HCT116 (cell line): Measurements from ENCODE around the gene KCNK10. TPM values are rescaled to one million over a fixed set of nuclear protein-coding genes. Genes with fewer than 3 reads are reported as not detected.

ENCODE experiments used
- ATAC-seq: fragments of 200-7000 bp; cut with Tn5 transposase; 2 replicates; pipeline ENCODE4 v1.9.1; 2020; ENCODE audit warnings: mild to moderate bottlenecking, moderate library complexity
- BruUV-seq: library from RNA; stranded (reverse); fragments of 400-500 nt; replicated peaks from 2 replicates; lab custom pipeline; 2021; lab: Mats Ljungman, UMichigan
- CTCF ChIA-PET: fragments of 300-600 bp; sonication (Branson Sonifier 250); formaldehyde crosslinking; loops from one replicate; lab custom pipeline; 2021; ENCODE audit warnings: antibody characterized with exemption; lab: Charles Lee
- POLR2A ChIA-PET: fragments of 300-600, 350-600 bp; sonication (Branson Sonifier 250); formaldehyde crosslinking; loops from one replicate; lab custom pipeline; 2021; ENCODE audit warnings: antibody characterized with exemption; lab: Charles Lee
- RAD21 ChIA-PET, 2 experiments: fragments of 300-600 bp; sonication (Branson Sonifier 250); formaldehyde crosslinking; loops; one replicate each; lab custom pipeline; 2023; ENCODE audit warnings: low total read pairs in 2 of 2; ENCODE audit not compliant: uncharacterized antibody in 2 of 2, unreplicated experiment in 2 of 2, low non-redundant PET in 1 of 2; lab: Charles Lee
- DNase-seq: peaks from one replicate; pipeline ENCODE4 v3.0.0-alpha.2; 2010; ENCODE audit warnings: low read depth, low spot score
- H2AFZ ChIP-seq: fragments of 200-600 bp; shearing (Covaris generic), sonication (generic); 2 replicates; pipeline ENCODE4 v1.6.1; 2017; ENCODE audit warnings: low read depth, mixed run types, mixed read lengths, antibody characterized with exemption, low read length; ENCODE audit not compliant: poor library complexity, severe bottlenecking
- H3K27ac ChIP-seq: 2 replicates; pipeline ENCODE4 v1.5.1; 2012; ENCODE audit warnings: low read depth, low read length
- H3K27me3 ChIP-seq: fragments of 200-600 bp; sonication (generic); 2 replicates; pipeline ENCODE4 v1.6.1; 2016; ENCODE audit warnings: mixed run types, low read length, mixed read lengths; ENCODE audit not compliant: insufficient read depth
- H3K36me3 ChIP-seq, 2 experiments: fragments of 200-500 bp in 1 of 2; fragments of 200-600 bp in 1 of 2; sonication (Bioruptor generic) in 1 of 2; sonication (generic) in 1 of 2; 2 replicates each; pipeline versions ENCODE4 v1.5.1 to v1.6.1; 2014 to 2016; ENCODE audit warnings: low read length in 2 of 2, inconsistent platforms in 1 of 2, mixed read lengths in 1 of 2, mixed run types in 1 of 2; ENCODE audit not compliant: insufficient read depth in 2 of 2, control insufficient read depth in 1 of 2
- H3K4me1 ChIP-seq, 2 experiments: fragments of 200-600 bp in 1 of 2; sonication (generic) in 1 of 2; 2 replicates each; pipeline versions ENCODE4 v1.5.1 to v1.6.1; 2012 to 2017; ENCODE audit warnings: low read length in 2 of 2, inconsistent platforms in 1 of 2, mild to moderate bottlenecking in 1 of 2, mixed read lengths in 1 of 2, mixed run types in 1 of 2, moderate library complexity in 1 of 2; ENCODE audit not compliant: insufficient read depth in 2 of 2, control insufficient read depth in 1 of 2
- H3K4me2 ChIP-seq: fragments of 200-600 bp; sonication (generic); 2 replicates; pipeline ENCODE4 v1.6.1; 2017; ENCODE audit warnings: mixed run types, low read length, mixed read lengths
- H3K4me3 ChIP-seq, 2 experiments: fragments of 200-600 bp in 1 of 2; sonication (generic) in 1 of 2; replicated peaks in 1 of 2; 2 replicates each; pipeline ENCODE4 v1.5.1; 2011 to 2016; ENCODE audit warnings: low read length in 2 of 2, control low read depth in 1 of 2, low read depth in 1 of 2, mild to moderate bottlenecking in 1 of 2, mixed read lengths in 1 of 2, mixed run types in 1 of 2
- H3K79me2 ChIP-seq: fragments of 200-600 bp; sonication (generic); 2 replicates; pipeline ENCODE4 v1.6.1; 2017; ENCODE audit warnings: mild to moderate bottlenecking, mixed run types, low read length, moderate library complexity, mixed read lengths; ENCODE audit not compliant: insufficient read depth
- H3K9ac ChIP-seq: fragments of 200-600 bp; sonication (generic); 2 replicates; pipeline ENCODE4 v1.6.1; 2016; ENCODE audit warnings: low read length, mixed read lengths
- H3K9me2 ChIP-seq: fragments of 200-600 bp; sonication (generic), shearing (Covaris generic); 2 replicates; pipeline ENCODE4 v1.6.1; 2017; ENCODE audit warnings: mixed run types, mild to moderate bottlenecking, moderate library complexity; ENCODE audit not compliant: insufficient read depth
- H3K9me3 ChIP-seq, 2 experiments: fragments of 200-500 bp in 1 of 2; fragments of 200-600 bp in 1 of 2; sonication (Bioruptor generic) in 1 of 2; sonication (generic) in 1 of 2; 2 replicates each; pipeline ENCODE4 v1.6.1; 2014 to 2017; ENCODE audit warnings: low read length in 2 of 2, mixed read lengths in 2 of 2, inconsistent platforms in 1 of 2, low read depth in 1 of 2, mild to moderate bottlenecking in 1 of 2, mixed run types in 1 of 2, moderate library complexity in 1 of 2; ENCODE audit not compliant: control insufficient read depth in 1 of 2, insufficient read depth in 1 of 2
- H4K20me1 ChIP-seq: fragments of 200-600 bp; sonication (generic), shearing (Covaris generic); 2 replicates; pipeline ENCODE4 v1.6.1; 2017; ENCODE audit warnings: mixed run types, mild to moderate bottlenecking, moderate library complexity; ENCODE audit not compliant: insufficient read depth
- CEBPB ChIP-seq: IDR thresholded peaks from 2 replicates; pipeline ENCODE4 v1.6.1; 2012; ENCODE audit warnings: low read depth
- EGR1 ChIP-seq: IDR thresholded peaks from 2 replicates; pipeline ENCODE4 v1.6.1; 2012; ENCODE audit warnings: low read depth
- ELF1 ChIP-seq: IDR thresholded peaks from 2 replicates; pipeline ENCODE4 v1.6.1; 2012; ENCODE audit warnings: low read depth, borderline replicate concordance
- EZH2phosphoT487 ChIP-seq: fragments of 200-600 bp; IDR thresholded peaks from 2 replicates; pipeline ENCODE4 v1.6.1; 2018; ENCODE audit warnings: antibody characterized with exemption, borderline replicate concordance
- FOSL1 ChIP-seq: IDR thresholded peaks from 2 replicates; pipeline ENCODE4 v1.6.1; 2012; ENCODE audit warnings: low read depth
- POLR2AphosphoS5 ChIP-seq: IDR thresholded peaks from 2 replicates; pipeline ENCODE4 v1.6.1; 2011; ENCODE audit warnings: mild to moderate bottlenecking, low read depth, low read length, moderate library complexity
- SP1 ChIP-seq: IDR thresholded peaks from 2 replicates; pipeline ENCODE4 v1.6.1; 2012; ENCODE audit warnings: low read depth
- SRF ChIP-seq: IDR thresholded peaks from 2 replicates; pipeline ENCODE4 v1.6.1; 2012; ENCODE audit warnings: low read depth
- ZFX ChIP-seq: fragments of 450-650 bp; IDR thresholded peaks from 2 replicates; pipeline ENCODE4 v1.6.1; 2017
- intact Hi-C: fragments of 100-400 bp; cut with micrococcal nuclease; formaldehyde crosslinking; loops from 2 replicates; pipeline ENCODE4 v1.10.0; 2022
- total RNA-seq: library from RNA; stranded (reverse); gene quantifications from one replicate; pipeline ENCODE4 v1.2.1, GENCODE V29; 2021; ENCODE audit not compliant: unreplicated experiment
- TF ChIP-seq, protein P1 (sequence below): IDR thresholded peaks from 2 replicates; pipeline ENCODE4 v1.6.1; 2012; ENCODE audit warnings: low read depth

The KCNK10 gene
- total RNA-seq, 1 experiment from 2014 or later = not detected

GRCh38 chr14:88241810-88242209 lies 81.3 kb downstream of the KCNK10 start:
- no peaks in the 10 kb centered on the region for H3K27me3 ChIP-seq
- no peaks in the 10 kb centered on the region for H4K20me1 ChIP-seq
- no TSS peak for BruUV-seq
- H3K4me3 ChIP-seq = no peak overlapping the region
- no peaks in the 10 kb centered on the region for H3K9me2 ChIP-seq
- no peak for ATAC-seq
- no peak overlapping the region for H3K27ac ChIP-seq
- H3K4me1 ChIP-seq = no peaks in the 10 kb centered on the region
- DNase-seq = no peak
- no peaks in the 10 kb centered on the region for H3K9me3 ChIP-seq
- no peak overlapping the region for H2AFZ ChIP-seq
- no peaks in the 10 kb centered on the region for H3K36me3 ChIP-seq
- RAD21 ChIA-PET = no interaction called here
- H3K4me2 ChIP-seq = no peak overlapping the region
- intact Hi-C loops = no loop called here
- no peaks in the 10 kb centered on the region for H3K79me2 ChIP-seq
- POLR2A ChIA-PET = no interaction called here
- H3K9ac ChIP-seq = no peak overlapping the region
- CTCF ChIA-PET = no interaction called here
- no peak for TF ChIP-seq SRF
- no peak for TF ChIP-seq CEBPB
- no peak for TF ChIP-seq EZH2phosphoT487
- TF ChIP-seq POLR2AphosphoS5 = no peak
- TF ChIP-seq EGR1 = no peak
- no peak for TF ChIP-seq FOSL1
- TF ChIP-seq ZFX = no peak
- no peak for TF ChIP-seq SP1
- TF ChIP-seq, protein P1, sequence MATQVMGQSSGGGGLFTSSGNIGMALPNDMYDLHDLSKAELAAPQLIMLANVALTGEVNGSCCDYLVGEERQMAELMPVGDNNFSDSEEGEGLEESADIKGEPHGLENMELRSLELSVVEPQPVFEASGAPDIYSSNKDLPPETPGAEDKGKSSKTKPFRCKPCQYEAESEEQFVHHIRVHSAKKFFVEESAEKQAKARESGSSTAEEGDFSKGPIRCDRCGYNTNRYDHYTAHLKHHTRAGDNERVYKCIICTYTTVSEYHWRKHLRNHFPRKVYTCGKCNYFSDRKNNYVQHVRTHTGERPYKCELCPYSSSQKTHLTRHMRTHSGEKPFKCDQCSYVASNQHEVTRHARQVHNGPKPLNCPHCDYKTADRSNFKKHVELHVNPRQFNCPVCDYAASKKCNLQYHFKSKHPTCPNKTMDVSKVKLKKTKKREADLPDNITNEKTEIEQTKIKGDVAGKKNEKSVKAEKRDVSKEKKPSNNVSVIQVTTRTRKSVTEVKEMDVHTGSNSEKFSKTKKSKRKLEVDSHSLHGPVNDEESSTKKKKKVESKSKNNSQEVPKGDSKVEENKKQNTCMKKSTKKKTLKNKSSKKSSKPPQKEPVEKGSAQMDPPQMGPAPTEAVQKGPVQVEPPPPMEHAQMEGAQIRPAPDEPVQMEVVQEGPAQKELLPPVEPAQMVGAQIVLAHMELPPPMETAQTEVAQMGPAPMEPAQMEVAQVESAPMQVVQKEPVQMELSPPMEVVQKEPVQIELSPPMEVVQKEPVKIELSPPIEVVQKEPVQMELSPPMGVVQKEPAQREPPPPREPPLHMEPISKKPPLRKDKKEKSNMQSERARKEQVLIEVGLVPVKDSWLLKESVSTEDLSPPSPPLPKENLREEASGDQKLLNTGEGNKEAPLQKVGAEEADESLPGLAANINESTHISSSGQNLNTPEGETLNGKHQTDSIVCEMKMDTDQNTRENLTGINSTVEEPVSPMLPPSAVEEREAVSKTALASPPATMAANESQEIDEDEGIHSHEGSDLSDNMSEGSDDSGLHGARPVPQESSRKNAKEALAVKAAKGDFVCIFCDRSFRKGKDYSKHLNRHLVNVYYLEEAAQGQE = no peak
- TF ChIP-seq ELF1 = no peak
